CD4-positive, alpha-beta T cell (primary cell): ENCODE results near the gene ING4. TPM values are rescaled to one million over a fixed set of nuclear protein-coding genes. Genes with fewer than 3 reads are reported as not detected.

Source experiments
- ATAC-seq: fragments of 200-7000 bp; cut with Tn5 transposase; one replicate; pipeline ENCODE4 v1.10.0; 2022; ENCODE audit warnings: mild to moderate bottlenecking; ENCODE audit not compliant: poor library complexity
- CTCF ChIA-PET: fragments of 350-600 bp; sonication (Branson Sonifier 250); formaldehyde crosslinking; loops from one replicate; lab custom pipeline; 2021; ENCODE audit warnings: antibody characterized with exemption, inconsistent platforms; lab: Charles Lee
- POLR2A ChIA-PET: fragments of 350-600 bp; sonication (Branson Sonifier 250); formaldehyde crosslinking; loops from one replicate; lab custom pipeline; 2021; ENCODE audit warnings: antibody characterized with exemption, inconsistent platforms; lab: Charles Lee
- DNase-seq, 14 experiments: peaks; one replicate each; pipeline ENCODE4 v3.0.0-alpha.2; 2013 to 2020; ENCODE audit warnings: mixed read lengths in 2 of 14
- H3K27ac ChIP-seq, 2 donors: one replicate each; pipeline versions ENCODE4 v1.5.1 to v1.7.0; 2013; ENCODE audit warnings: low read length in 2 of 2, low read depth in 1 of 2, mild to moderate bottlenecking in 1 of 2
- H3K27me3 ChIP-seq, 2 experiments: 1 replicate in 1 of 2; 2 replicates in 1 of 2; pipeline versions ENCODE4 v1.6.1 to v1.7.0; 2013; ENCODE audit warnings: low read length in 2 of 2, control low read depth in 1 of 2, mild to moderate bottlenecking in 1 of 2, moderate library complexity in 1 of 2; ENCODE audit not compliant: insufficient read depth in 2 of 2, control insufficient read depth in 1 of 2
- H3K36me3 ChIP-seq: one replicate; pipeline ENCODE4 v1.6.1; 2013; ENCODE audit warnings: low read length, control low read depth; ENCODE audit not compliant: insufficient read depth
- H3K4me1 ChIP-seq: one replicate; pipeline ENCODE4 v1.6.1; 2013; ENCODE audit warnings: low read length, control low read depth; ENCODE audit not compliant: insufficient read depth
- H3K4me3 ChIP-seq: one replicate; pipeline ENCODE4 v1.5.1; 2013; ENCODE audit warnings: mild to moderate bottlenecking, low read length, moderate library complexity
- H3K9me3 ChIP-seq, 2 experiments: 1 replicate in 1 of 2; 2 replicates in 1 of 2; pipeline versions ENCODE4 v1.6.1 to v1.7.0; 2013; ENCODE audit warnings: low read length in 2 of 2, mild to moderate bottlenecking in 2 of 2, control low read depth in 1 of 2, moderate library complexity in 1 of 2; ENCODE audit not compliant: control insufficient read depth in 1 of 2, insufficient read depth in 1 of 2
- H3K27ac Mint-ChIP-seq: one replicate; pipeline ENCODE4 v1.8.0; 2020; ENCODE audit warnings: mixed read lengths
- H3K27me3 Mint-ChIP-seq: one replicate; pipeline ENCODE4 v1.8.0; 2021; ENCODE audit warnings: mixed read lengths
- H3K36me3 Mint-ChIP-seq: one replicate; pipeline ENCODE4 v1.8.0; 2021; ENCODE audit warnings: low read depth, mixed read lengths
- H3K4me1 Mint-ChIP-seq: one replicate; pipeline ENCODE4 v1.8.0; 2021; ENCODE audit warnings: low read depth, mixed read lengths
- H3K4me3 Mint-ChIP-seq: one replicate; pipeline ENCODE4 v1.8.0; 2020; ENCODE audit warnings: mild to moderate bottlenecking, mixed read lengths
- H3K9me3 Mint-ChIP-seq: one replicate; pipeline ENCODE4 v1.8.0; 2020; ENCODE audit warnings: mixed read lengths
- CTCF ChIP-seq: fragments of 200-600 bp; IDR thresholded peaks from one replicate; pipeline ENCODE4 v1.8.0; 2022; ENCODE audit warnings: antibody characterized with exemption, mild to moderate bottlenecking
- intact Hi-C, 2 experiments: fragments of 100-400 bp; cut with DNase I in 1 of 2; cut with micrococcal nuclease in 1 of 2; formaldehyde crosslinking; loops; one replicate each; pipeline versions ENCODE4 v1.15.1 to v1.9.0; 2023 to 2025; cut with DNase I, micrococcal nuclease
- total RNA-seq, 174 experiments: library from RNA in 2 of 174; stranded (reverse) in 2 of 174; gene quantifications; one replicate each; pipeline ENCODE4 v1.2.3 and lab custom pipeline; 2021 to 2026

The ING4 gene
- total RNA-seq, 2 experiments from 2014 or later, result 13.8 to 17.4 TPM

GRCh38 chr12:6694701-6695100 is 31.8 kb upstream of the ING4 start:
- TF ChIP-seq CTCF, result no peak
- Histone ChIP-seq H3K36me3 (no peaks in the 10 kb centered on the region), H3K27me3 (peaks cover 6% of the 10 kb centered on the region in 2 experiments), H3K9me3 (no peaks in the 10 kb centered on the region), H3K4me1 (peaks cover 30% of the 10 kb centered on the region), H3K4me3 (no peak overlapping the region), H3K27ac (no peak overlapping the region)
- Mint-ChIP-seq H3K27me3 (peaks cover 7% of the 10 kb centered on the region), H3K4me3 (no peak overlapping the region), H3K27ac (no peak overlapping the region), H3K9me3 (no peaks in the 10 kb centered on the region), H3K36me3 (peaks cover under 1% of the 10 kb centered on the region), H3K4me1 (peaks cover 14% of the 10 kb centered on the region)
- intact Hi-C loops, result no loop called here
- DNase-seq, result no peak
- ChIA-PET POLR2A (interaction anchor here (2.2 kb wide), 1 partner anchor 29 kb away, joined by 9 read pairs; the partner anchor contains the start of gene COPS7A), CTCF (no interaction called here)
- no peak for ATAC-seq

GRCh38 chr12:6693832-6694355 is 31.0 kb upstream of the ING4 start:
- no peak for TF ChIP-seq CTCF
- H3K4me3 Mint-ChIP-seq, result no peak overlapping the region
- H3K36me3 Mint-ChIP-seq, result peaks cover 8% of the 10 kb centered on the region
- H3K36me3 ChIP-seq, result no peaks in the 10 kb centered on the region
- no peaks in the 10 kb centered on the region for H3K27me3 ChIP-seq
- H3K9me3 ChIP-seq, result no peaks in the 10 kb centered on the region
- intact Hi-C loops, result no loop called here
- H3K4me1 Mint-ChIP-seq, result peaks cover 12% of the 10 kb centered on the region
- no peaks in the 10 kb centered on the region for H3K27me3 Mint-ChIP-seq
- POLR2A ChIA-PET, result interaction anchor here (0.6 kb wide), 1 partner anchor 90 kb away, joined by 3 read pairs; no protein-coding TSS in a partner anchor
- H3K27ac Mint-ChIP-seq, result no peak overlapping the region
- no peak overlapping the region for H3K27ac ChIP-seq
- no peak overlapping the region for H3K4me3 ChIP-seq
- ATAC-seq (no peak), DNase-seq (no peak)
- peaks cover 22% of the 10 kb centered on the region for H3K4me1 ChIP-seq
- CTCF ChIA-PET, result no interaction called here
- H3K9me3 Mint-ChIP-seq, result no peaks in the 10 kb centered on the region

- intact Hi-C loops, result no loop called here
- ATAC-seq (no peak), DNase-seq (no peak)
- no peak for TF ChIP-seq CTCF
- no peaks in the 10 kb centered on the region for H3K27me3 ChIP-seq
- H3K9me3 Mint-ChIP-seq, result no peaks in the 10 kb centered on the region
- POLR2A ChIA-PET, result interaction anchor here (0.6 to 2.7 kb wide), 3 partner anchors 31 to 84 kb away, joined by 3 to 20 read pairs (median 3); partner anchors contain the start of gene COPS7A
- H3K4me1 Mint-ChIP-seq, result peaks cover 18% of the 10 kb centered on the region
- H3K36me3 ChIP-seq, result no peaks in the 10 kb centered on the region
- CTCF ChIA-PET, result no interaction called here
- H3K4me3 ChIP-seq, result no peak overlapping the region
- H3K27me3 Mint-ChIP-seq, result no peaks in the 10 kb centered on the region
- H3K27ac Mint-ChIP-seq, result peak overlapping the region; percentile 32
- H3K4me3 Mint-ChIP-seq, result no peak overlapping the region
- H3K4me1 ChIP-seq, result peaks cover 27% of the 10 kb centered on the region
- H3K9me3 ChIP-seq, result no peaks in the 10 kb centered on the region
- H3K27ac ChIP-seq, result no peak overlapping the region
- peaks cover 12% of the 10 kb centered on the region for H3K36me3 Mint-ChIP-seq
Observed at GRCh38 chr12:6692888-6693287, 30.0 kb upstream of the ING4 start.
